Trophoblast cell (in vitro differentiated cells and primary cell): ENCODE measurements around the gene CAMSAP3.

Experiments used
- DNase-seq, 2 donors: peaks; one replicate each; pipeline ENCODE4 v3.0.0-alpha.2; 2016
- H2AFZ ChIP-seq: 2 replicates; pipeline ENCODE4 v1.6.1; 2013; ENCODE audit warnings: low read length, moderate library complexity, mild to moderate bottlenecking; ENCODE audit not compliant: insufficient read depth, poor library complexity
- H2AK5ac ChIP-seq: 2 replicates; pipeline ENCODE4 v1.6.1; 2013; ENCODE audit warnings: mild to moderate bottlenecking, low read length
- H2BK120ac ChIP-seq: 2 replicates; pipeline ENCODE4 v1.6.1; 2013; ENCODE audit warnings: low read length, mild to moderate bottlenecking, moderate library complexity; ENCODE audit not compliant: insufficient read depth, poor library complexity
- H2BK12ac ChIP-seq: 2 replicates; pipeline ENCODE4 v1.6.1; 2013; ENCODE audit warnings: mild to moderate bottlenecking, low read length, moderate library complexity
- H2BK5ac ChIP-seq: 2 replicates; pipeline ENCODE4 v1.6.1; 2013; ENCODE audit warnings: low read length, low read depth, moderate library complexity, mild to moderate bottlenecking; ENCODE audit not compliant: poor library complexity
- H3K14ac ChIP-seq: 2 replicates; pipeline ENCODE4 v1.6.1; 2013; ENCODE audit warnings: mild to moderate bottlenecking, low read length
- H3K18ac ChIP-seq: 2 replicates; pipeline ENCODE4 v1.6.1; 2013; ENCODE audit warnings: mild to moderate bottlenecking, low read length
- H3K23ac ChIP-seq: 2 replicates; pipeline ENCODE4 v1.6.1; 2013; ENCODE audit warnings: low read length
- H3K27ac ChIP-seq: 2 replicates; pipeline ENCODE4 v1.5.1; 2013; ENCODE audit warnings: low read depth, mild to moderate bottlenecking, inconsistent platforms, low read length, moderate library complexity
- H3K27me3 ChIP-seq: 2 replicates; pipeline ENCODE4 v1.6.1; 2013; ENCODE audit warnings: inconsistent platforms, mild to moderate bottlenecking, low read length, moderate library complexity; ENCODE audit not compliant: insufficient read depth
- H3K36me3 ChIP-seq, 2 experiments: 1 replicate in 1 of 2; 2 replicates in 1 of 2; pipeline ENCODE4 v1.6.1; 2013; ENCODE audit warnings: low read length in 2 of 2, mild to moderate bottlenecking in 2 of 2, moderate library complexity in 1 of 2; ENCODE audit not compliant: insufficient read depth in 2 of 2, control insufficient read depth in 1 of 2
- H3K4ac ChIP-seq: 2 replicates; pipeline ENCODE4 v1.6.1; 2013; ENCODE audit warnings: low read depth, mild to moderate bottlenecking, low read length, moderate library complexity
- H3K4me1 ChIP-seq, 2 experiments: 1 replicate in 1 of 2; 2 replicates in 1 of 2; pipeline ENCODE4 v1.6.1; 2013; ENCODE audit warnings: low read length in 2 of 2, mild to moderate bottlenecking in 2 of 2, moderate library complexity in 1 of 2; ENCODE audit not compliant: insufficient read depth in 2 of 2, control insufficient read depth in 1 of 2
- H3K4me2 ChIP-seq: 2 replicates; pipeline ENCODE4 v1.6.1; 2013; ENCODE audit warnings: inconsistent platforms, mild to moderate bottlenecking, low read length, moderate library complexity
- H3K4me3 ChIP-seq: 2 replicates; pipeline ENCODE4 v1.5.1; 2013; ENCODE audit warnings: mild to moderate bottlenecking, low read depth, low read length, inconsistent platforms
- H3K79me1 ChIP-seq: one replicate; pipeline ENCODE4 v1.6.1; 2013; ENCODE audit warnings: low read length
- H3K79me2 ChIP-seq: 2 replicates; pipeline ENCODE4 v1.6.1; 2013; ENCODE audit warnings: low read length, mild to moderate bottlenecking; ENCODE audit not compliant: control insufficient read depth, insufficient read depth, poor library complexity
- H3K9ac ChIP-seq: 2 replicates; pipeline ENCODE4 v1.6.1; 2013; ENCODE audit warnings: mild to moderate bottlenecking, low read length
- H3K9me3 ChIP-seq: 2 replicates; pipeline ENCODE4 v1.6.1; 2013; ENCODE audit warnings: low read depth, mild to moderate bottlenecking, control low read depth, inconsistent platforms, low read length; ENCODE audit not compliant: insufficient read depth
- H4K12ac ChIP-seq: 2 replicates; pipeline ENCODE4 v1.6.1; 2013; ENCODE audit warnings: low read depth, mild to moderate bottlenecking, low read length, moderate library complexity
- H4K8ac ChIP-seq: 2 replicates; pipeline ENCODE4 v1.6.1; 2013; ENCODE audit warnings: low read depth, mild to moderate bottlenecking, low read length, moderate library complexity
- H4K91ac ChIP-seq: one replicate; pipeline ENCODE4 v1.6.1; 2013; ENCODE audit warnings: low read depth, mild to moderate bottlenecking, low read length, moderate library complexity
- WGBS: extraction: QIAGEN DNeasy Blood & Tissue Kit; methylation state at CpG from one replicate; pipeline ENCODE4 v1.1.7; 2013; ENCODE audit warnings: missing lambda C conversion rate; ENCODE audit not compliant: insufficient read length, insufficient coverage; ENCODE audit errors: extremely low coverage; 5-methylcytosine and 5-hydroxymethylcytosine counted together

CAMSAP3 gene

GRCh38 chr19:7598180-7598579, 2.5 kb downstream of the CAMSAP3 start:
- Histone ChIP-seq H3K23ac (no peak overlapping the region), H3K27me3 (no peaks in the 10 kb centered on the region), H2BK5ac (no peak overlapping the region), H2AFZ (no peak overlapping the region), H3K79me2 (peaks cover 3% of the 10 kb centered on the region), H4K12ac (no peak overlapping the region), H3K18ac (no peak overlapping the region), H3K9me3 (no peaks in the 10 kb centered on the region), H4K8ac (no peak overlapping the region), H3K14ac (no peak overlapping the region), H3K36me3 (no peaks in the 10 kb centered on the region), H3K4ac (no peak overlapping the region), H3K27ac (no peak overlapping the region), H3K79me1 (peaks cover 4% of the 10 kb centered on the region), H3K4me3 (no peak overlapping the region), H2AK5ac (no peak overlapping the region), H3K4me2 (no peak overlapping the region), H3K9ac (no peak overlapping the region), H2BK120ac (no peak overlapping the region), H2BK12ac (no peak overlapping the region), H4K91ac (no peak overlapping the region), H3K4me1 (peaks cover 6 to 10% of the 10 kb centered on the region in 2 experiments)
- DNase-seq, result no peak
- WGBS, result no CpG with 5 or more reads among the region's 6 CpGs

GRCh38 chr19:7600721-7601120, 5.1 kb downstream of the CAMSAP3 start:
- Histone ChIP-seq H3K18ac (no peak overlapping the region), H3K79me1 (peaks cover 4% of the 10 kb centered on the region), H3K9ac (no peak overlapping the region), H3K9me3 (no peaks in the 10 kb centered on the region), H2AFZ (no peak overlapping the region), H3K4me2 (no peak overlapping the region), H2BK120ac (no peak overlapping the region), H3K27me3 (no peaks in the 10 kb centered on the region), H3K4me1 (peaks cover 6 to 10% of the 10 kb centered on the region in 2 experiments), H3K14ac (no peak overlapping the region), H4K12ac (no peak overlapping the region), H2AK5ac (no peak overlapping the region), H3K4ac (no peak overlapping the region), H3K27ac (no peak overlapping the region), H2BK5ac (no peak overlapping the region), H3K79me2 (peaks cover 3% of the 10 kb centered on the region), H3K4me3 (no peak overlapping the region), H4K8ac (no peak overlapping the region), H3K23ac (no peak overlapping the region), H4K91ac (no peak overlapping the region), H2BK12ac (no peak overlapping the region), H3K36me3 (no peaks in the 10 kb centered on the region)
- no peak for DNase-seq

DNA sequence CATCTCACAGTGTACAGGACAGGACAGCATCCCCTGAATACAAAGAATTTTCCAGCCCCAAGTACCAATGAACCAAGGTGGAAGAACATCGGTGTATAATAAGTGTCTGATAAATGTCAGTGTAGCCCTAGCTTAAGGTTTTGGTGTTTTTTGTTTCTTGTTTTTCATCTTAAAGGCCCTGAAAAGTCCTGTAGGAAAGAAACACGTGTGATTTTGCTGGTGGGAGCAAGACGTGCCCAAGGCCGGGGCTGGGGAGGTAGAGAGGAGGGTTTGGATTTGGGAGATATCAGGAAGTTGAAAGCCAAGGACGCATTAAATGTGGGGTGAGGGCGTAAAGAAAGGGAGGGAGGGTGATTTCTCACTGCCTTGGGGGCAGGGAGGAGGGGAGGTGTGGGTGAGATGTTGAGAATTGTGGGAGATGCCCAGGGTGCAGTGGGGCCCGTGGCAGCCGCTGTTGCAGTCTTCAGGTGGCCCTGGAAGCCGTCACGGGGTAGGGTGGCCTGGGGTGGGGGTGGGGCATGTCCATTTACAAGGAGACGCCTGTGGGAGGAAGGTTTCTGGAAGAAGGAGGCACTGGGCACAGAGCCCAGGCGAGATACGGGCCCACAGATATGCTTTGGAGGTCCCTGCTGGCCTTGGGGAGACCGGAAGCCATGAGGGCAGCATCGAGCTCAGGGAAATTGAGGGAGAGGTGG, 6.7 kb downstream of the CAMSAP3 start:
- Histone ChIP-seq H2BK120ac (no peak overlapping the region), H2BK12ac (no peak overlapping the region), H2AK5ac (no peak overlapping the region), H3K27ac (no peak overlapping the region), H4K91ac (no peak overlapping the region), H3K79me2 (no peaks in the 10 kb centered on the region), H3K27me3 (no peaks in the 10 kb centered on the region), H4K8ac (no peak overlapping the region), H4K12ac (no peak overlapping the region), H3K9me3 (no peaks in the 10 kb centered on the region), H3K4me2 (no peak overlapping the region), H3K4me3 (no peak overlapping the region), H3K4ac (no peak overlapping the region), H3K79me1 (no peaks in the 10 kb centered on the region), H2BK5ac (no peak overlapping the region), H3K9ac (no peak overlapping the region), H2AFZ (no peak overlapping the region), H3K18ac (no peak overlapping the region), H3K23ac (no peak overlapping the region), H3K14ac (no peak overlapping the region), H3K36me3 (peaks cover 2 to 6% of the 10 kb centered on the region in 2 experiments), H3K4me1 (peaks cover 0 to 2% of the 10 kb centered on the region in 2 experiments)
- DNase-seq, result no peak
- 100% methylated on average over 2 of the region's 15 CpGs for WGBS

DNA sequence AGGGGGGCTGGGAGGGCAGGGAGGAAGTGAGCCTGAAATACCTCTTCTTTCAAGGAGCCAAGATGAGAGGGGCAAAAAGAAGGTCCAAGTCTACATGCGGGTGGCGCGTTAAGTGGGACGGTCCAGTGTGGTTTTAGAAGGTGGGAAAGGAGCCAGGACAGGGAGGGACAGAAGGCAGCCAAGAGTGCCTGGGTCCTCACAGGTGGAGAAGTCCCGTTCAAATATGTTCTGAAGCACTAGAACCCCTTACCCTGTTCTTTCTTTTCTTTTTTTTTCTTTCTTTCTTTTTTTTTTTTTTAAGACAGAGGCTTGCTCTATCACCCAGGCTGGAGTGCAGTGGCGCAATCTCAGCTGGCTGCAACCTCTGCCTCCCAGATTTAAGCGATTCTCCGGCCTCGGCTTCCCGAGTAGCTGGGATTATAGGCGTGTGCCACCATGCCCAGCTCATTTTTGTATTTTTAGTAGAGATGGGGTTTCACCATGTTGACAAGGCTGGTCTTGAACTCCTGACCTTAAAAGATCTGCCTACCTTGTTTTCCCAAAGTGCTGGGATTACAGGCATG, 7.4 kb downstream of the CAMSAP3 start:
- no peak overlapping the region for H3K4me3 ChIP-seq
- H3K4ac ChIP-seq, result no peak overlapping the region
- no peak overlapping the region for H3K27ac ChIP-seq
- no peak overlapping the region for H4K91ac ChIP-seq
- no peak overlapping the region for H2AK5ac ChIP-seq
- H3K18ac ChIP-seq, result no peak overlapping the region
- no peaks in the 10 kb centered on the region for H3K79me2 ChIP-seq
- H3K9ac ChIP-seq, result no peak overlapping the region
- H3K4me1 ChIP-seq, result peaks cover 0 to 2% of the 10 kb centered on the region in 2 experiments
- H3K9me3 ChIP-seq, result peaks cover 1% of the 10 kb centered on the region
- H2BK12ac ChIP-seq, result no peak overlapping the region
- no peaks in the 10 kb centered on the region for H3K79me1 ChIP-seq
- no peak overlapping the region for H4K8ac ChIP-seq
- H3K27me3 ChIP-seq, result no peaks in the 10 kb centered on the region
- H2AFZ ChIP-seq, result no peak overlapping the region
- H2BK120ac ChIP-seq, result no peak overlapping the region
- WGBS, result no CpG with 5 or more reads among the region's 11 CpGs
- no peak for DNase-seq
- no peak overlapping the region for H3K14ac ChIP-seq
- H3K4me2 ChIP-seq, result no peak overlapping the region
- H2BK5ac ChIP-seq, result no peak overlapping the region
- peaks cover 5 to 9% of the 10 kb centered on the region in 2 experiments for H3K36me3 ChIP-seq
- no peak overlapping the region for H4K12ac ChIP-seq
- no peak overlapping the region for H3K23ac ChIP-seq
